Activated CD4-positive, alpha-beta memory T cell treated with anti-CD3 and anti-CD28 coated beads, Interleukin-2, amount 10 ng/mL, durations not matched to agents 7 days and 5 days (primary cell): ENCODE results near the gene LSAMP. TPM values are rescaled to one million over a fixed set of nuclear protein-coding genes. Genes with fewer than 3 reads are reported as not detected.

Experiments
- CTCF ChIA-PET: fragments of 350-600 bp; sonication (Branson Sonifier 250); formaldehyde crosslinking; loops from one replicate; lab custom pipeline; 2021; ENCODE audit warnings: antibody characterized with exemption, inconsistent platforms; lab: Charles Lee
- POLR2A ChIA-PET: fragments of 350-600 bp; sonication (Branson Sonifier 250); formaldehyde crosslinking; loops from one replicate; lab custom pipeline; 2021; ENCODE audit warnings: antibody characterized with exemption; lab: Charles Lee
- DNase-seq: peaks from one replicate; pipeline ENCODE4 v3.0.0-alpha.2; 2020
- H3K27ac Mint-ChIP-seq: one replicate; pipeline ENCODE4 v1.8.0; 2021; ENCODE audit warnings: mild to moderate bottlenecking, mixed read lengths
- H3K27me3 Mint-ChIP-seq: one replicate; pipeline ENCODE4 v1.8.0; 2021; ENCODE audit warnings: mixed read lengths
- H3K36me3 Mint-ChIP-seq: one replicate; pipeline ENCODE4 v1.8.0; 2021; ENCODE audit warnings: low read depth, mixed read lengths
- H3K4me1 Mint-ChIP-seq: one replicate; pipeline ENCODE4 v1.8.0; 2021; ENCODE audit warnings: mixed read lengths
- H3K4me3 Mint-ChIP-seq: one replicate; pipeline ENCODE4 v1.8.0; 2021; ENCODE audit warnings: mild to moderate bottlenecking, mixed read lengths
- H3K9me3 Mint-ChIP-seq: one replicate; pipeline ENCODE4 v1.8.0; 2021; ENCODE audit warnings: mixed read lengths
- total RNA-seq, 2 experiments: library from RNA; stranded (reverse); gene quantifications; one replicate each; pipeline ENCODE4 v1.2.3, GENCODE V29; 2021

LSAMP gene
- total RNA-seq, 2 experiments from 2014 or later, result not detected

DNA sequence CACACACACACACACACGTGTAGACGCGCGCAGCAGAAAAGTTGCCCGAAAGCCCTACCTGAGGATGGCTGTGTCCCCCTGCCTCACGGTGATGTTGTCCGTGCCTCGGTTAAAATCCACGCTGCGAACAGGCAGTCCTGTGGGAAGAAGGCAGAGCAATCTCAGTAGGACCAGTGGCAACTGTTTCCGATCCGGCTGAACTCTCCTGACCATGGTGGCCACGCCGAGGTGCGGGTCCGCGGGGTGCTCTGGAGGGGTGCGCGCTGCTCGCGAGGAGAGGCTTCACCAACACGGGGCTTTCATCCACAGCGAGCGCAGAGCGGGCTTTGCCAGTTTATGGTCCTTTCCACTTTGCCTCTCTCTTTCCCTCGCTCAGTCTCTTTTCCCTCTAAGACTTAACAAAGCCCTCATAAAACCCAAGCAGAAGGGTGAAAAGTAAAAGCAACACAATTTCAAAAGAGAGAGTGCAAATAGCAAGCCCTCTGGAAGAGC is 422 bp downstream of the LSAMP start:
- Mint-ChIP-seq H3K27me3 (peaks cover 3% of the 10 kb centered on the region), H3K9me3 (no peaks in the 10 kb centered on the region), H3K36me3 (no peaks in the 10 kb centered on the region), H3K4me3 (no peak overlapping the region), H3K4me1 (no peaks in the 10 kb centered on the region), H3K27ac (no peak overlapping the region)
- no peak for DNase-seq
- CTCF ChIA-PET, result no interaction called here
- POLR2A ChIA-PET, result no interaction called here

DNA sequence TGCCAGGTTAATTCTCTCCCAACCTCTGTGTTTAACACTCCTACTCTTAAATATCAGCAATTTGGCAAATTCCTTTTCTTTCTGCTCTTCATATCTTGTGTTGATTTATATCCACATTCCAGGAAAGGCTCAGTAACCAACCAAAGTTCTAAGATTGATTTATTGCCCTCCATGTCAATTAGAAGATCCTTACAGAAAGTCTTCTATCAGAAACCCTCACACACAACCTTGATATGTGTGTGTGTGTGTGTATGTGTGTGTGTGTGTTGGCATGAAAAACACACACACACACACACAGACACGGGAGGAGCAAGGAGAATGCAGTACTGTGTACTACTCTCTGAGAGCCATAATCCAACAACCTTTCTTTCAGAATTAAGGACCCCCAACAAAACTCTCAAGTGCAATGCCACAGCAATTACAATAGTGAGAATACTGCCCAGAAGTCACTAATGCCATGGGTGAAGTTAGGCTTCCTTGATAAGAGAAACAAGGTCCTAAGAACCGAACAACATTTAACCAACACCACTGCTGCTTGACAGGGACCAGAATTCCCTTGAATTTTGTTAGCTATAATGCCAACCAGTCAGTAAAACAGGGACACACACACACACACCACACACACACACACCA is 1.1 kb downstream of the LSAMP start:
- Mint-ChIP-seq H3K36me3 (no peaks in the 10 kb centered on the region), H3K4me1 (no peaks in the 10 kb centered on the region), H3K9me3 (no peaks in the 10 kb centered on the region), H3K27ac (no peak overlapping the region), H3K27me3 (peaks cover 3% of the 10 kb centered on the region), H3K4me3 (no peak overlapping the region)
- no peak for DNase-seq
- ChIA-PET POLR2A (no interaction called here), CTCF (no interaction called here)

DNA sequence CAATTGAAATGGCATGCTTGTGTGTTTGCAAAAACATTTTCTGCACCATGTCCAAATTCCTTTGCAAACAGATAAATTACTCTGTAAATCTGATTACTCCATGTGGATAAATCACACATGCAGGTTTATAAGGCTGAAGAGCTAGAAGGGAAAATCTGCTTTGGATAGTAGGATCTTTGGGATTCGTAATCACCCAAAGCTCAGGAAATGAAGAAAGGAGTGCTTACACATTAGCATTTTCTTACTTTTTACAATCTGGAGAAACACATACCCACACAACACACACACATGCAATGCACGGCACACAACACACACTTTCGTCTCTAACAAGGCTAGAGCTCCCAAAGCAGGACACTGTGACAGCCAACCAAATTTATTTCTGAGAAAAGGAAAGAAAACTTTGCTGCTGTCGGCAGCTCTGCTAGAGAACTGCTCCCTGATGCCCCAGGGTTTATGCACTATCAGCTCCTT is 2.1 kb downstream of the LSAMP start:
- Mint-ChIP-seq H3K27ac (no peak overlapping the region), H3K4me3 (no peak overlapping the region), H3K9me3 (no peaks in the 10 kb centered on the region), H3K27me3 (peaks cover 3% of the 10 kb centered on the region), H3K4me1 (no peaks in the 10 kb centered on the region), H3K36me3 (no peaks in the 10 kb centered on the region)
- ChIA-PET POLR2A (no interaction called here), CTCF (no interaction called here)
- no peak for DNase-seq

DNA sequence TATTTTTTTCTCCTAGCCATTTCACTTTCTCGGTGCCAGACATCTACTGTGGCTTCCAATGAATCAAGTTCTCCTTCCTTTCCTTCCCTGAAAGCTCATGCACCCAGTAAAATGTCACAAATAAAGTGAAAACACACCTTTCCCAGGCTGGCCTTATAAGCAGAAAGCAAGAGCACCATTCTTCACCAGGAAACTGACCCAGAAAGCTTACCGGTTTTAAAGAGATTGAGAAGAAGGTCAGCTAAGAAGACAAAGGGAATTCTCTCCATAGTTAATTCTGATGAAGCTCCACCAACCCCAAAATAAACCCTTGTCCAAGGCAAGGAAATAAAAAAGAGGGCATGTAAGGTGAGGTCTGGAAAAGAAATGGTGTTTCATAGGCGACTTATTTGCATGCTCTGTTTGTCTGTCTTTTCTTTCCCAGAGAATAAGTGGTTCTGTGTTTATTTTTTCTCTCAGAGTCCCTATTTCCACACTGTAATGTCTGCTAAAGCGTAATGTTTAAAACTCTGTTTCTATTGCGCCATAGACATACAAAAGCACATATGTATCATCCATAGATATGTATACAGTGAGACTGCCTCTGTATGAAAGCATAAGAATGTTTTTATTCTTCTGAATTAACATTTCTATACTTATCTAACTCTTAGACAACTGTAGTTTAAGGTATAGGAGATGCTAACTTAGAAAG is 2.8 kb downstream of the LSAMP start:
- ChIA-PET POLR2A (no interaction called here), CTCF (no interaction called here)
- no peaks in the 10 kb centered on the region for H3K36me3 Mint-ChIP-seq
- no peak overlapping the region for H3K4me3 Mint-ChIP-seq
- no peaks in the 10 kb centered on the region for H3K4me1 Mint-ChIP-seq
- H3K9me3 Mint-ChIP-seq, result no peaks in the 10 kb centered on the region
- peaks cover 3% of the 10 kb centered on the region for H3K27me3 Mint-ChIP-seq
- H3K27ac Mint-ChIP-seq, result no peak overlapping the region
- DNase-seq, result no peak

DNA sequence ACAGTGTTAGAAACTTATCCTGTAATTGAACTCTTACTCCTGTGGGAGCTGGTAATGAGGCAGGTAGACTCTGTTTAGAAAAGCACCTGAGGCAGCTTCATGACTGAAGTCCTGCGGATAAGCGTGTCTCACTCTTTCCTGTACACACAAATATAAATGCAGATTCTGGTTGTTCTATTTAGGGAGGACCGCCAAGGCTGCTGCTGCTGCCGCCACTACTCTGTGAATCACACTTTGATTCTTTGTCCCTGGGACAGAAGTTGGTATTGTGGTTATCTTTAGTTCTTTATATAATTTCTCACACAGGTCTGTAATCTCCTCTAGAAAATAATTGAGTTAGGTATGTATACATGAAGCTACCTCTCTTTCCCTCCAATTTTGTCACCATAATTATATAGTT is 3.6 kb downstream of the LSAMP start:
- H3K4me3 Mint-ChIP-seq, result no peak overlapping the region
- DNase-seq, result no peak
- H3K9me3 Mint-ChIP-seq, result no peaks in the 10 kb centered on the region
- ChIA-PET CTCF (no interaction called here), POLR2A (no interaction called here)
- H3K27ac Mint-ChIP-seq, result no peak overlapping the region
- peaks cover 3% of the 10 kb centered on the region for H3K27me3 Mint-ChIP-seq
- H3K36me3 Mint-ChIP-seq, result no peaks in the 10 kb centered on the region
- no peaks in the 10 kb centered on the region for H3K4me1 Mint-ChIP-seq

DNA sequence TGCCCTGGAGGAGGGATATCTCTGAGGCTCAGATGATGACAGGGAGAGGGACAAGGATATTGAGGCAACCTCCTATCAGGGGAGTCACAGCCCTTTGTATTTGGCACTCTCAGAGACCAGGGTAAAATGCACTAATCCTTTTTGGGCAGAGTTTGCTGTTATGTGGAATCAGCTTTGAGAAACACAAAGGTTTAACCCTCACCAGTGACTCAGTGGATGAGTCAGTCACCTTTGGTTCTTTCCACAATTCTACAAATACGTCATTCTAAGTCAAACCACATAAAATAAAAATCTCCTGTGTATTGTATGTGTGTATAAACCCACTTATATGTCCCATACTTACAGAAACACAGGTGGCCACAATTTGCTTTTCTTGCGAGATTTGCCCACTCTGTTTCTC is 5.1 kb downstream of the LSAMP start:
- no peak for DNase-seq
- H3K4me3 Mint-ChIP-seq, result no peak overlapping the region
- ChIA-PET CTCF (no interaction called here), POLR2A (no interaction called here)
- peaks cover 3% of the 10 kb centered on the region for H3K27me3 Mint-ChIP-seq
- peaks cover 2% of the 10 kb centered on the region for H3K9me3 Mint-ChIP-seq
- H3K27ac Mint-ChIP-seq, result no peak overlapping the region
- no peaks in the 10 kb centered on the region for H3K4me1 Mint-ChIP-seq
- no peaks in the 10 kb centered on the region for H3K36me3 Mint-ChIP-seq

DNA sequence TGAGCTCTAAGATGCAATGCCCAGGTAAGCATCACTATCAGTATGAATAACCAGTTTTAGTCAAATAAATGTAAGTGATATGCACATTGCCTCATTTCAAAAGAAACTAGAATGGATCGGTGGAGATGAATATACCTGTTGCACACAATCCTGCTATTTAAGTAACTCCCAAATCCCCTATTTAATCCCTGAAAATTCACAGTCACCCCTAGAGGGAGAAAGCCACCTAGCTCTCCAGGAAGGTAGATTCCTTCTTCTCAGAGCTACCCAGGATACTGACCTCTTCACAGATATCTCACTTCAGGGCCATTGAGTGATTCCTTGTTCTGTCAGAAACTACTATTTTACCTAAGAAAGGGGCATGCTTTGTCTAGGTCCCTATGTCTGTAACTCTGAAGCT is 11.7 kb downstream of the LSAMP start:
- Mint-ChIP-seq H3K4me1 (no peaks in the 10 kb centered on the region), H3K27ac (no peak overlapping the region), H3K36me3 (no peaks in the 10 kb centered on the region), H3K4me3 (no peak overlapping the region), H3K9me3 (peaks cover 7% of the 10 kb centered on the region), H3K27me3 (no peaks in the 10 kb centered on the region)
- ChIA-PET CTCF (no interaction called here), POLR2A (no interaction called here)
- no peak for DNase-seq

DNA sequence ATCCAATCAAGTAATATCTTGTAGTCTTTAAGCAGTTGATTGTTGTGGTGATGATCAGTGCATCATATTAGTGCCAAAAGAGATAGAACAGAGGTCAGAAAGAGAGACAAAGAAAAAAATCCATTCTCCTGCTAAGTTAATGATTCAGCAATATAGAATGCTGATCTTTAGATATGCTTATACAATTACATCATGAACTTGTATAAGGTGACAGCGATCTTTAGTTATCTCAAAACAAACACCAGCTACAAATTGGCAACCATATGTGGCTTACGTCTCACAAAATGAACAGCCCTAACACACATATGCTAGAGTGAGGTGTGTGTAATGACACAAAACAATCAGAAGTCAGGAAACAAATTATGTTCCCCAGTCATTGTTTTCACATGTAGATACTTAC is 12.5 kb downstream of the LSAMP start:
- Mint-ChIP-seq H3K27ac (no peak overlapping the region), H3K36me3 (no peaks in the 10 kb centered on the region), H3K9me3 (peaks cover 9% of the 10 kb centered on the region), H3K27me3 (no peaks in the 10 kb centered on the region), H3K4me1 (no peaks in the 10 kb centered on the region), H3K4me3 (no peak overlapping the region)
- DNase-seq, result no peak
- POLR2A ChIA-PET, result no interaction called here
- CTCF ChIA-PET, result no interaction called here

DNA sequence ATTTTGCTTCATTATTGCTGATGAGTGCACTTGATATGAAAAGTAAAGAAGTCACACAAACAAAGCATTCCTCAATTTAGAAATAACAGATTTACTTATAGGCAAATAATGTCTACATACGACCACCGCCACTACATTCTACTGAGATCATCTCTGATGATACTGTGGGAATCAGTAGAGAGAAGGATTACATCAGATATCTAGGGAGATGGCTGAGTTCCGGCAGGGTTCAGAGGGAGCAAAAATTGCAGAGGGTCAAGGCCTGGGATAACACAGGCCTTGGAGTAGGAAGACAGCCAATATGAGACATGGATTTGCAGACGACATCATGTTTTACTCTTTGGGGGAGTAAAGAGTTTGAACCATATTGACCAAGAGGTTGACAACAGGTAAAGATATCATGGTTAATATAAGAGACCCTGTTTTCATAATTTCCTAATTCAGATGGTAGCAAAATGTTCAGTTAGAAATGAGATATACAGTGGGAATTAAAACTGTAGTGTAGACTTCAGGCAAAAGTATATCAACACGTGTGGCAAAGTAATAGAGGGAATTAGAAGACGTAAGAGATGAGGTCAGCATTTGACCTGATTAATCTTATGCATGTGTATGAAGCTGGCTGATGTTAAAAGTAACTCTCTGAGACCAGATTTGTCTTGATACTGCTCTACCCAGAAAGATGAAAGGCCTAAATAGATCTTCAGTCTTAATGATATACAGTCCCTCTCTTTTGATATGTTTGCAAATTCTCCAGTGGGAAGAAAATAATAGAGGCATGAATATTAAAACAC is 15.6 kb downstream of the LSAMP start:
- ChIA-PET POLR2A (no interaction called here), CTCF (no interaction called here)
- Mint-ChIP-seq H3K27me3 (no peaks in the 10 kb centered on the region), H3K27ac (no peak overlapping the region), H3K36me3 (no peaks in the 10 kb centered on the region), H3K9me3 (peaks cover 9% of the 10 kb centered on the region), H3K4me3 (no peak overlapping the region), H3K4me1 (no peaks in the 10 kb centered on the region)
- DNase-seq, result no peak

DNA sequence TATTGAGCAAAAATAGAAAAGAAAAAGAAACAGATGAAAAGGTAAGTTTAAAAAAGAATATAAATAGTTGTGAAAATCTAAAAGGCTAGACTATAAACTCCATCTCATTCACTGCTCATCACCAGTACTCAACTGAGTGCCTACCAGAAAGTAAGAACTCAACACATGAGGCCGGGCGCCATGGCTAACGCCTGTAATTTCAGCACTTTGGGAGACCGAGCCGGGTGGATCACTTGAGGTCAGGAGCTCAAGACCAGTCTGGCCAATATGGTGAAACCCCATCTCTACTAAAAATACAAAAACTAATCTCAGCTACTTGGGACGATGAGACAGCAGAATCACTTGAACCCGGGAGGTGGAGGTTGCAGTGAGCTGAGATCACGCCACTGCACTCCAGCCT is 19.3 kb downstream of the LSAMP start:
- Mint-ChIP-seq H3K27ac (no peak overlapping the region), H3K36me3 (no peaks in the 10 kb centered on the region), H3K4me1 (no peaks in the 10 kb centered on the region), H3K27me3 (no peaks in the 10 kb centered on the region), H3K9me3 (peaks cover 4% of the 10 kb centered on the region), H3K4me3 (no peak overlapping the region)
- CTCF ChIA-PET, result no interaction called here
- POLR2A ChIA-PET, result no interaction called here
- DNase-seq, result no peak

DNA sequence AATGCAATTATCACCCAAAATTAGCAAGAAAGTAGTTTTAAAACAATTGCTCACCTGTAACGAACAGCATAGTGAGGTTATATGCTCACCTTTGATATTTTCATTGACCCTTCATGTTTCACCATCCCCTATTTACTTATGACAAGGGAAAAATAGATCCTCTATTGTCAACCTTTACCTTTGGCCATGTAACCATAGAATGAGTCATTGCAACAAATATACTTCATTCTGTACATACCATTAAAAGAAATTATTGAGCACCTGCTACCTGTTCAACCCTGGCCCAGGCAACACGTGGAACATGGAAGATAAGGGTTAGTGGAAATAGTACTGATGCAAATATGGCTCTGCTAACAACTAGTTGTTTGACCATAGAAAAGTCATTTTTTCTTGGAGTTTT is 20.2 kb downstream of the LSAMP start:
- Mint-ChIP-seq H3K36me3 (no peaks in the 10 kb centered on the region), H3K9me3 (peaks cover 4% of the 10 kb centered on the region), H3K4me1 (no peaks in the 10 kb centered on the region), H3K27me3 (no peaks in the 10 kb centered on the region), H3K27ac (no peak overlapping the region), H3K4me3 (no peak overlapping the region)
- ChIA-PET POLR2A (no interaction called here), CTCF (no interaction called here)
- no peak for DNase-seq

DNA sequence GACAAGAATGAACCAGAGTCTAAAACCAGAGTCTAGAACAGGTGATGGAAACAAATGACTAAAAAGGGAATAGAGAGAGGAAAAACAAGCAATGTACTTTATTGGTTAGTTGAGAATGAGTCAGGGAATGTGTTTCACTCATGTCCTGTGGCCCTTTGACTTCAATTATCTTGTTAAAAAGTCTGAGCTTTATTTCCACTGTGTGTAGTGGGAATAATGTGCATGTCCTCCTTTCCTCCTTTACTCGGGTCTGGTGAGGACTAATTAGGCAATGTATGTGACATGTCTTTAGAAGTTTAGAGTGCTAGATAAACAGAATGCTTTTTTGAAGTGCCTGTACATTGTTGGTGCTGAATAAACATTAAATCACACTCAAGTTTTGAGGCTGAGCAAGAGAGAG is 21.3 kb downstream of the LSAMP start:
- no peak for DNase-seq
- Mint-ChIP-seq H3K4me1 (no peaks in the 10 kb centered on the region), H3K27me3 (no peaks in the 10 kb centered on the region), H3K9me3 (peaks cover 4% of the 10 kb centered on the region), H3K4me3 (no peak overlapping the region), H3K36me3 (no peaks in the 10 kb centered on the region), H3K27ac (no peak overlapping the region)
- CTCF ChIA-PET, result no interaction called here
- POLR2A ChIA-PET, result no interaction called here

DNA sequence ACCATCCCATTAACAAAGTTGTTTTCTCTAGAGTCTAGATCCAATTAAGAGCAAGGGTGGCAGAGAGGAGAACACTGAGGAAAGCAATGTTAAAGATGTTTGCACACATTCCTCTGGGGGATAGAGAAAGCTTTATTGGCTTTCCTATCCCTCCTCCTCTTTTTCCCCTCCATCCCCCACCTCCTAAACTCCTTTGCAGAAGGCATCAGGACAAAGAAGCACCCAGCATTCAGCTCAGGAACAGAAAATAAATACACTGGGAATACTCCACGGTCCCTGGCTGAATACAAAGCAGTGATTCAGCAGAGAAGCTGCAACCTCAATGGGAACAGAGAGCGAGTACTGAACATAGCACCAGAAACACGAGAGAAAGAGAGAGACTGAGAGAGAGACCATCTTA is 21.9 kb downstream of the LSAMP start:
- Mint-ChIP-seq H3K27ac (no peak overlapping the region), H3K4me1 (no peaks in the 10 kb centered on the region), H3K36me3 (no peaks in the 10 kb centered on the region), H3K9me3 (peaks cover 4% of the 10 kb centered on the region), H3K4me3 (no peak overlapping the region), H3K27me3 (no peaks in the 10 kb centered on the region)
- ChIA-PET CTCF (no interaction called here), POLR2A (no interaction called here)
- DNase-seq, result no peak
